WI38 (cell line): ENCODE results near the gene HHLA2.

Source experiments
- H3K4me3 ChIP-seq: 2 replicates; pipeline ENCODE4 v1.5.1; 2011; ENCODE audit warnings: low read depth, mild to moderate bottlenecking, control low read depth, low read length
- CTCF ChIP-seq: IDR thresholded peaks from 2 replicates; pipeline ENCODE4 v1.5.1; 2012; ENCODE audit warnings: low read depth, mild to moderate bottlenecking, control low read depth, low read length

The HHLA2 gene

GRCh38 chr3:108387063-108387462 is 90.7 kb downstream of the HHLA2 start:
- H3K4me3 ChIP-seq = no peak overlapping the region
- no peak for TF ChIP-seq CTCF

GRCh38 chr3:108388136-108389132 is 92.1 kb downstream of the HHLA2 start:
- TF ChIP-seq CTCF = no peak
- no peak overlapping the region for H3K4me3 ChIP-seq

GRCh38 chr3:108389372-108389771 is 93.0 kb downstream of the HHLA2 start:
- TF ChIP-seq CTCF = no peak
- H3K4me3 ChIP-seq = no peak overlapping the region

- no peak overlapping the region for H3K4me3 ChIP-seq
Observed at GRCh38 chr3:108391917-108392593, 95.7 kb downstream of the HHLA2 start.

GRCh38 chr3:108393128-108393900 is 97.0 kb downstream of the HHLA2 start:
- no peak overlapping the region for H3K4me3 ChIP-seq
- no peak for TF ChIP-seq CTCF

More at GRCh38 chr3:108391917-108392593, 95.7 kb downstream of the HHLA2 start:
- no peak for TF ChIP-seq CTCF

- no peak overlapping the region for H3K4me3 ChIP-seq
- no peak for TF ChIP-seq CTCF
Observed at GRCh38 chr3:108394016-108394415, 97.7 kb downstream of the HHLA2 start.
